Iris pigment epithelial cell (primary cell): ENCODE data around the gene MLH1.
"Not testable (repeated sequence)": the region's sequence is repeated elsewhere in the genome, so short reads cannot be mapped to it uniquely, and the experiment has no call there.

ENCODE experiments used
- DNase-seq: peaks from one replicate; pipeline ENCODE4 v3.0.0-alpha.2; 2011; ENCODE audit warnings: low read depth

MLH1 gene

DNA sequence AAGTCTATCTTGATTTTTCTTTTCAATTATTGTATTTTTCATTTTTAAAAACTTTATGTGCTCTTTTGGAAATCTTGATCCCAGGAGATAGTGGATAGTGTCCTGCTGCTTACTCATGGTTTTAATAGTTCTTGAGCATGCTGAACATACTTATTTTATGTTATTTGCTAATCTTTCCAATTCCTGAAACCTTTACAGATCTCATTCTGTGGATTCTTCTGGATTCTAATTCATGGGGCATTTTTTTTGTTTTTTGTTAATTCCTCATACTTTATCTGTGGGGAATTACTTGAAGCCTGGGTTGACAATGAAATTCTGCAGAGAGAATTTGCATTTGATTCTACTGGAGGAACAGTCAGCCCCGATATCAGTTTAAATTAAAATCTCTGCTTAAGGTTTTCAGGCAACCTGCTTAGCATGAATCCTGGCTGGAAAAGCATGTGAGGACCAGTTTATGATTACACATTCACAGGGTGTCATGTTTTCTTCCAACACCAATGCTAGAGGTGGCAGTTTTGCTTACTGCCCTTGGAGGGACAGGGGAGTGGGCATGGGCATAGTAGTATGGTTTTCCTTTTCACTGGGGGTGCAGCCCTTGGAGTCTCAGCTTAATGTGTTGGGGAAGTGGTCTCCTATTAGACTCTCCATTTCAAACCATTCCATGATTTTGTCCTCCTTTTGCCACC lies 46.0 kb downstream of the MLH1 start:
- no peak for DNase-seq

DNA sequence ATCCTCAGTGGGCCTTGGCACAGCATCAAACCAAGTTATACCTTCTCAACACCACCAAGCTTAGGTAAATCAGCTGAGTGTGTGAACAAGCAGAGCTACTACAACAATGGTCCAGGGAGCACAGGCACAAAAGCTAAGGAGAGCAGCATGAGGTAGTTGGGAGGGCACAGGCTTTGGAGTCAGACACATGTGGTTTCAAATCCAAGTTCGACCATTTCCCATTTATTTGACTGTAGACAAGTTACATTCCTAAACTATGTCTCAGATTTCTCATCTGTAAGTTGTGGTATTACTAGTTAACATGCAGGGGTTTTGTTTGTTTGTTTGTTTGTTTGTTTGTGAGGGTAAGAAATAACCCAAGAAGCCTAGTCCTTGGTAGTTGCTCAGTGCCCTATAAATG lies 46.9 kb downstream of the MLH1 start:
- peak; percentile 40 for DNase-seq

DNA sequence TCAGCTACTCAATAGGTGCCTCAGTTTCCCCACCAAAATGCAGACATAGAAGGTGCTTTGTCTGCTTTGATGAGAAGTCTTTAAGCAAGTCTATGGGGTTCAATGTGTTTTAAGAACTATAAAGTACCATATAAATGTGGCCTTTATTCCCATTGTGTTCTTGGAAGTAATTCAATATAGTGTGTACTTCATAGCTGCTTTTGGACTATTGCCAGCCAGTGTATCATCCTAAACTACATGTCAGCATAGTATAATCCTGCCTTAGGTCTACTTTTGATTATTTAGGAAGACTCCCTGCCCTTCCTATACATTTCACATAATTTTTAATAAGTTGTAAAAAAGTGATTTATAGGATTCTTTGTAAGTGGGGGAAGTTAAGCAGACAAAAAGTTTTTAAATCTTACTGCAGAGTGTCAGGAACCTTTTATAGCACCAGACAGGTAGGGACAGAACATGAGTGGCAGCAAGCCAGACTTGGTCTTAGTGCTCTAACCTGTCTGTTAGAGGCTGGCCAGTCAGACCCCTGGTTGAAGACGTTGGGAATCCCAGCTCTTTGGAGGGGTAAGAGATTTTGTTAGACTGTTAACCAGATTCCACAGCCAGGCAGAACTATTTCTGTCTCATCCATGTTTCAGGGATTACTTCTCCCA lies 48.4 kb downstream of the MLH1 start:
- no peak for DNase-seq

DNA sequence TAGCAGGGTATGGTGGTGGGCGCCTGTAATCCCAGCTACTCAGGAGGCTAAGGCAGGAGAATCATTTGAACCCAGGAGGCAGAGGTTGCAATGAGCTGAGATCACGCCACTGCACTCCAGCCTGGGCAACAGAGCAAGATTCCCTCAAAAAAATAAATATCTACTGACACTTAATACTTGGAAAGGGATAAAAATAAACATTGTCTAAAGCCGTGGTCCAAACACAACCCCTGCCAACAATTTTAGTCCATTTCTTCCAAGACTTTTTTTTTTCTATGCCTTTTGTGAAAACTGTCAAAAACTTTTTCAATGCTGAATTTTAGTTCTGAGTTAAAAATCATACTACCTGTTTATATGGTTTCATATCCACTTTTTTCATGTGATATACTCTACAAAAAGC lies 49.4 kb downstream of the MLH1 start:
- DNase-seq: not testable (repeated sequence)

DNA sequence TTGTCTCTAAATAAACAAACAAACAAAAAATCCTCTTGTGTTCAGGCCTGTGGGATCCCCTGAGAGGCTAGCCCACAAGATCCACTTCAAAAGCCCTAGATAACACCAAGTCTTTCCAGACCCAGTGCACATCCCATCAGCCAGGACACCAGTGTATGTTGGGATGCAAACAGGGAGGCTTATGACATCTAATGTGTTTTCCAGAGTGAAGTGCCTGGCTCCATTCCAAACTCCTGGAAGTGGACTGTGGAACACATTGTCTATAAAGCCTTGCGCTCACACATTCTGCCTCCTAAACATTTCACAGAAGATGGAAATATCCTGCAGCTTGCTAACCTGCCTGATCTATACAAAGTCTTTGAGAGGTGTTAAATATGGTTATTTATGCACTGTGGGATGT lies 57.0 kb downstream of the MLH1 start:
- DNase-seq: no peak

DNA sequence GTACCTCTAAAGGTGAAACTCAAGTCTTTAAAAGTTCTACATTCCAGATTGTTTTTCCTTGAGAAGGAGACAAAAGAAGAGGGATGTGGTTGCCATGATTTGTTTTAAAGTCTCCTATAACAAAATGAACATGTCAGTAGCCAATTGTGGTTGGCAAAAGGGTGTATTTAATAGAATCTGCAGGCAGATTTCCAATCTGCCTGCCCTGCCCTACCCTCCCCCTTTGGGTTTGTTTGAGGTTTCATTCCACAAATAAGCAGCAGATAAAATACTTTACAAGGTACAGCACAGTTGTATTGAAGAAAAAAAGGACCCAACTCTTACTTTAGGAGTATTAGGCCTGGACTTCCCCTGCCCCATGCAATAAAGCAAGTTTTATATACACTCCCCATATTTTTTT lies 59.5 kb downstream of the MLH1 start:
- no peak for DNase-seq

DNA sequence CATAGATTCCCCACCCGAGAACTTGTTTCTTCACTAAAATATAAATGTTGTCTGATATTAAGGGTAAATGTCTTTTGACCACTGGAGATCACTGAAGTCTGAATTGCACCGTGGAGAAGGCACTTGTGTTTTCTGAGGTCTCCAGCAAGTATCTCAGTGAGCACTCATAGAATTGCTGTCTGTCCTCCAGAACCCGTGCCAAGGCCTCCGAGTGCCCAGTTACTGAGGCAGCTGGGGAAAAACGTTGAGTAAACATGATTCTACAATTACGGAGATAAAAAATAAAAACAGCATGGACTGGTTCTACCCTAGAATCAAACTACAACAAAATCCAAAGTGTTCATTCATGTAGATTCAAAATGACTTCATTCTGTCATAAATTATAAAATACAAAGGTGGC lies 60.0 kb downstream of the MLH1 start:
- DNase-seq: no peak

DNA sequence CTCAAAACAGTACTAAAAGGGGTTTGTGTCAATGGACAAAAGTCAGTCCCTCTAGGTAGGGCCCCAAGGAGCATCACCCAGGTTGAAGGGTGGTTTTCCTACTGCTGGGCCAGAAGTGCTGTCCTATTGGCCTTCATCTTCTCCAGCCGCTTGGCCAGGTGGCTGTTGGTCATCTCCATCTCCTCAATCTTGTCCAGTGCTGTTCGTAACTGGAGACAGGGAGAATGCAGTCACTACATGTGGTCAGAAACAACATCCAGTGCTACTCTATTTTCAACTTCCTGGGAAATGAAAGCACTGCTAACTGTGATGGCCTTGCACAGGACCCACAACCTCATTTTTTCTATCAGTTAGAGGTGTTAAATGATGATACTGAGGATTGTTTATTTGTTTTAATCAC lies 60.4 kb downstream of the MLH1 start:
- DNase-seq: no peak

DNA sequence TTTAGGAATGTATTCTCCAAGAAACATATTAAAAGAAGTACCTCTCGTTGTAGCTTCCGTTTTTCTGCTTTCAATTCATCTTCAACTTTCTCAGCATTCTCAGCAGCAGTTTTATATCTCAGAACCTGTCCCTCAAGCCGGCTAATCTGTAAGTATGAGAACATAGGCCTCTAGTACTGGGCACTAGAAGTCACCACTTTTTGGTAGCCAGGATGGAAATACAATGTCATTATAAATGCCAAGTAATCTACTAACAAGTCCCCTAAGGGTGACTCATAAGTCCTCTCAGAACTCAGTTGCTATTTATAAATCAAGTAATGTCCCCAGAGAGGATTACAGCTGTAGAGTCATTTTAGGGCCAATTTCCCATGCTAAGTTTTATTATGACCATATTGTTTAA lies 61.1 kb downstream of the MLH1 start:
- no peak for DNase-seq

DNA sequence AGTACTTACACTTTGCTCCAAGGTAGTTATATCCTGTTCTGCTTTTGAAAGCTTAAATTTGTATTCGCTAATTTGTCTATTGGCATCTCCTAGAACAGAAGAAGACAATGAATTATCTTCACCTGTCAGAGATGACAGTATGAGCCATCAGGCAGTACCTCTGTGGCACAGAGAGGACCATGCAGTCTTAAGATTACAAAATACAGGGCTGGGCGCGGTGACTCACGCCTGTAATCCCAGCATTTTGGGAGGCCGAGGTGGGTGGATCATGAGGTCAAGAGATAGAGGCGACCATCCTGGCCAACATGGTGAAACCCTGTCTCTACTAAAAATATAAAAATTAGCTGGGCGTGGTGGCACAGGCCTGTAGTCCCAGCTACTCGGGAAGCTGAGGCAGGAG lies 61.8 kb downstream of the MLH1 start:
- DNase-seq: not testable (repeated sequence)

DNA sequence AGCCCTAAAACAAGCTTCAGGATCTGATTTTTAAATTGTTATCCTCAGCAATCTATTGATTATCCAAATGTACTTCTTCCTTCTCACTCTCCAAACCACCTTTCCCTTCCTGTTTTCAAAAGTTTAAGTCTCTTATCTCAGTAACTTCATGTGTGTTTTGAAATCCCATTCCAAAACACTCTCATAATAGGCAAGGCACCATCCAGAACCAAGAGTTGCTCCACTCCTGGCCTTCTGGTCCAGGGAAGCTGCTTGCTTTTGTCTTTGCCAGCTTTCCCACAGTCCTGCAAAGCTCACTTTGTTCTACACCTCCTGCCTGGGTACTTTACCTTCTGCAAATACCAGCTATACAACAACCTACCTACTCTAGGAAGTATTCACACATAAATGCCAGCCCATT lies 63.5 kb downstream of the MLH1 start:
- DNase-seq: no peak

DNA sequence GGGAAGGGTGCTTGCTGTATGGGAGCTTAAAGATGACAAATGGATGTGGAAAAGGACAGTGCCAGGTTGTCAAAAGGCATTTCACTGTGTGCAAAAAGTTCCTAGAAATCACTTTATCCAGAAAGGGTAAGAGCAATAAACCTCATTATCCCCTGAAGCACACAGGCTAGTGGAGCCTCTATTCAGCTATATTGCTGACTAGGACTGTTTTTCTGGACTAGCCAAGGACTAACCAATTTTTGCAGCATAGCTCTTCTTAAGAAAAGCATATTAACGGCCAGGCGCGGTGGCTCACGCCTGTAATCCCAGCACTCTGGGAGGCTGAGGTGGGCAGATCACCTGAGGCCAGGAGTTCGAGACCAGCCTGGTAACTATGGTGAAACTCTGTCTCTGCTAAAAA lies 64.8 kb downstream of the MLH1 start:
- no peak for DNase-seq

DNA sequence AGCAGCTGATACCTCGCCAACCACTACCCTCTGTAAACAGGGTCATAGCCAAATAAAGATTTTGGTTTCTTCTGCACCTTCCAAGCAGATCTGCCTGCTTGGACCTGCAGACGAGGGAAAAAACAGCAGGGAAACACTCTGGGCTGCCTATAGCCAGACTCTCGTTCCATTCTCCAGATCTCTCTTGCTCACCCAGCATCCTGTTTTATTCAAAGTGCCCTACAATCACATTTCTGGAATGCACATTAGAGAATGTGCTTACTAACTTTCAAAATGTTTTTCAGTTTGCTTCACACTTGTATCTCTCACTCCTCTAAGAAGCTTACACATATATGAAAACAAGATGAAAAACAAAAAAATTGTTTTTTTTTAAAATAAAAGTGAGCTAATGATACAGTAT lies 71.4 kb downstream of the MLH1 start:
- peak; percentile 34 for DNase-seq

DNA sequence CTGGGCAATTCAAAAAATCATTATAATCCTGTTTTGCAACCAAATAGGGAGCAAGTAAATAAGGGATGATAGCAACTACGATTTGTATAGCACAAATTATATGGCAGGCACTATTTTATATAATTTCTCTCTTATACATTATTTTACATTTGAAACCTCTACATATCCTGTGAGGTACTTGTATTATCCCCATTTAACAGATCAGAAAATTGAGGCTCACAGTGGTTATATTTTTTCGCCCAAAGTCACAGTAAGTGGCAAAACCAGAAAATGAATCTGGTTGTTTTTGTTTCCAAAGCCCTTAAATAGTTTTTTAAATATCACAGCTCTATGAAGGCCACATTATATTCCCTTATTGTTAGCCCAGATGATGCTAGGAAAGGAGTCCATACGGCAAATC lies 74.3 kb downstream of the MLH1 start:
- no peak for DNase-seq

DNA sequence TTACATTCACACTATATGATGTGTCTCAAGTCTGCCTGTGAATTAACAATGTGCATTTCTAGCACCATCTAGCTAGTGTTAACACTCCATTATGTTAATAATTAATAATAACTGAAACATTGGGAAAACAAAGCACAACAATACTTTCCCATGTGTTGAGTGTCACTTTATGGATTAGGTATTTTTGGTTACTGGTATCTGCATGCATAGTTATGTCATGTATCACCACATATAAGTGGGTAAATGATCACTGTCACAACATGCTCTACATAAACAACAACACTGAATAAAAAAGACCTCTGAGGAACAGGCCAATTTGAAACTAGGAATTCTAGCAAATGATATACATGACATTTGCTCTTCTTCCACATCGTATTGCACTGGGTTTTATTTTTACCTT lies 74.7 kb downstream of the MLH1 start:
- no peak for DNase-seq

DNA sequence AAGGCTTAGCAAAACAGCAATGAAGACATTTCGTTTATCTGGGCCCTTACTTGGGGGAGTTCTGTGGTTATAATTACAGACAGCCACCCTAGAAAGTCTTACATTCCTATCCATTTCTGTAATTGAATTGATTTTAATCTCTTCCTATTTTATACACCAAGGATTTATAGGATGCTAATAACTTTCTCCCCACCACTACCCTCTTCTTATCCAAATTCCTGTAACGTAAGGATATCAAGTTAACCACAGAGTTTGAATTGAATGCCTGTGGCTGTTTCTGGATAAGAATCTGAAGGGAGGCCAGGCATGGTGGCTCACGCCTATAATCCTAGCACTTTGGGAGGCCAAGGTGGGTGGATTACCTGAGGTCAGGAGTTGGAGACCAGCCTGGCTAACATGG lies 78.6 kb downstream of the MLH1 start:
- peak; percentile 33 for DNase-seq

DNA sequence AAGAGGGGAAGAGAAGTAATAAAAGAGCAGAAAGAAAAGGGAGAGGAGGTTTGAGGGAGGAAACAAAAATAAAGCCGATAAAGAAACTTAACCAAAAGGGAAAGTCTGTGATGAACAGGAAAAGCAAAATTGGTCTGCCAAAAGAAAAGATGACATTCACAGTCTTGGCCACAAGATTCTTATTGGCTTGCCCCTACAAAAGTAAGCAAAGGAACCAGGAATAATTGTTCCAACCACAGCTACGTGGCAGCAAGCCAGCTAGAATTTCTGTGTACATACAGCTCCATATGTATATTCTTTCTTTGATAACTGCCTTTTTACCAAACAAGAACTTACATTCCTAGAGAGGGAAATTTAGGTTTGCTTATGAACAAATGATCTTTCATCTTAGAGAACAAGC lies 79.6 kb downstream of the MLH1 start:
- DNase-seq: peak; percentile 93

DNA sequence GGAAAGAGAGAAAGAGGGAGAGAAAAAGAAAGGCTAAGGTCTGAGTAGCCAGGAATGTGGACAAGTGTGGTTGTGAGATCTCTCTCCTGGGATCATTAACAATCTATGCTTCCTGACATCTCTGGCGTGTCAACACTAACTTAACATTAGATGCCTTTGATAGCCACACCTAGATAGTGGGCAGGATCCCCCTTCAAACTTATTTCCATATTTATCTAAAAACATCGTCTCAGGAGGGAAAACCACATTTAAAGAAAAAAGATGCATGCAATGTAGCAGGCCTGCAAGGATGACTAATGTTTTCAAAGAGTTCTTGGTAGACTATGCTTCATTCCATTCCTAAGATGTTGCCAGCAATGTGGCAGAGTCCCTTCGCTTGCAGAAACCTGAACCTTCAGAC lies 80.9 kb downstream of the MLH1 start:
- peak; percentile 86 for DNase-seq

DNA sequence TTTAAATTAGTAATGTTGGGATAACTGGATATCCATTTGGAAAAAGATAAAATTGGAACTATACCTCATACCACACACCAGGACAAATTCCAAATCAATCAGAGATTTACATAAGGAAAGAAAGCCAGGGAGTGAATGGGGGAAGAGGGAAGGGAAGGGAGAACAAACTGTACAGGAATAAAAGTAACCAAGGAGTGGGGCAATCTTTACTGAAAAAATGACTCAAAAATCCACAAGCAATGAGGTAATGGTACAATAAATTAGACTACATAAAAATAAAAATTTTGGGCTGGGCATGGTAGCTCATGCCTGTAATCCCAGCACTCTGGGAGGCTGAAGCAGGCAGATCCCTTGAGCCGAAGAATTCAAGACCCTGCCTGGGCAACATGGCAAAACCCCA lies 82.6 kb downstream of the MLH1 start:
- DNase-seq: no peak

DNA sequence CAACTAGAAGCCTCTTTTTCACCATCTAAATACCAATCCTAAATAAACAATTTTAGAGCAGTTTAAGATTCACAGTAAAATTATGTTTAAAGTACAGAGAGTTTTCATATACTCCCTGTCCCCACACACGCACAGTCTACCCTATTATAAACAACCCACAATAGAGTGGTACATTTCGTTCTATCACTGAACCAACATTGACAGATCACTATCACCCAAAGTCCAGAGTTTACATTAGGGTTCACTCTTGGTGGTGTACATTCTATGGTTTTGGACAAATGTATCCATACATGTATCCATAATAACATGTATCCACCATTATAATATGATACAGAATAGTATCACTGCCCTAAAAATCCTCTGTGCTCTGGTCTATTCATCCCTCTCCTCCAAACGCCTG lies 89.0 kb downstream of the MLH1 start:
- no peak for DNase-seq

DNA sequence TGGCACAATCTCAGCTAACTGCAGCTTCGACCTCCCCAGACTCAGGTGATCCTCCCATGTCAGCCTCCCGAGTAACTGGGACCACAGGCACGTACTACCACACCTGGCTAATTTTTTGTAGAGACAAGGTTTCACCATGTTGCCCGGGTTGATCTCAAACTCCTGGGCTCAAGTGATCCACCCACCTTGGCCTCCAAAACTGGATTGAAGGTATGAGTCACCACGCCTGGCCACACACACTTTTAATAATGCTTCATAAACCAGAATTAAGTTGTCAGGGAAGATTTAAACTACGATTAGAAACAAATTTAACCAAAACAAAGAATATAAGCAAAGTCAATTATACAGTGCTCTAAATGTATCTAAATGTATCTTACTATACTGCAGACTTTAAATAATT lies 93.6 kb downstream of the MLH1 start:
- DNase-seq: no peak

DNA sequence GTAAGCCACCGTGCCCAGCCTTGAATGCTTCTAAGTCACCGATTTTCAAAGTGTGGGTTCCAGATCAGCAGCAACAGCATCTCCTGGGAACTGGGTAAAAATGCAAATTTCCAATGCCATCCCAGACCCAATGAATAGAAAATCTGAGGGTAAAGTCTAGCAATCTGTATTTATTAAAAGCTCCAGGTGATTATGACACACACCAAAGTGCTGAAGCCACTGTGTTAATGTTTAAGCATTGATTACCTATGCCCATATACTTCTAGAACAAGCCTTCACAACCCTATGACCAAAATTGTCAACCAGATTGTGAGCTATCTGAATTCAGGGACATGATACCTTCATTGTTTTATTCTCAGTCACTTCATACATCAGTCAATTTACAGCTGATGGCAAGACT lies 94.6 kb downstream of the MLH1 start:
- DNase-seq: no peak

DNA sequence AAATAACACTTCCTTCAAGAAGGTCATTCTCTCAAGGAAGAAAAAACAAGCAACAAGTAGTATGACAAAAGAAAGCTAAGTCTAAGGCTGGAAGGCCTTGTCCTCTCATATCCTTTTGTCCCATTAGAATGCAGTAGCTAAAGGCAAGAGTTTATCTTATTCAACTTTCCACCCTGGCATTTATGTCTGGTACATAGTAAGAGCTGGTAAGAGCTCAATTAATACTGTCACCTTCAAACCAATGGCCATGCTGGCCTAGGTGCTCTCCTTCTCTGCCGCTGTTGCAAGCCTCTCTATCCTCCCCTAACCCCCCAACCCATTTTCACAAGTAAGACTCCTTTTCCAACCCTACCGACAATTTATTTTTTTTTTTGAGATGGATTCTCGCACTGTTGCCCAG lies 99.2 kb downstream of the MLH1 start:
- DNase-seq: no peak

DNA sequence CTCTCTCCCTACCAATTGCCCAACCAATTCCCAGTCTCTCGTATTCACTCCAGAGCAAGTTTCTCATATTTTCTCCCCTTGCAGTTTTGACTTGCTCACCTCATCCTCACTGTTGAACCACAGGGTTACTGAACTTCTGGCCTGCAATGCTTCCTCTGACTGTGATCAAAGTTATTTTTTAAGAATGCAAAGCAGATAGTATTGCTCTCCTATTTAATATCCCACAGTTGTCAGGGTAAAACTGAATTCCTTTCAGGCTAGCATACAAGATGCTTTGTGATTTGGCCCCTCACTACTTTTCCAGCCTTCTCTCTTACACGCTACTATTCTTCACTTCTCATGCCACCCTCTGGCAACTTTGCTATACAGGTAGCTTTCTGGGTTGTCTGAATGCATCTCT lies 100.2 kb downstream of the MLH1 start:
- peak; percentile 59 for DNase-seq
